SU-DHL-6 (cell line): ENCODE data around the gene MATN3.

ENCODE experiments used
- H2AFZ ChIP-seq: fragments of 200-600 bp; sonication (generic); 2 replicates; pipeline ENCODE4 v1.6.1; 2014; ENCODE audit warnings: low read depth, mild to moderate bottlenecking, moderate library complexity, mixed read lengths, antibody characterized with exemption, low read length; ENCODE audit not compliant: severe bottlenecking
- H3F3A ChIP-seq: fragments of 200-600 bp; shearing (Covaris generic); 2 replicates; pipeline ENCODE4 v1.6.0; 2016; ENCODE audit warnings: antibody characterized with exemption, mild to moderate bottlenecking; ENCODE audit not compliant: insufficient read depth
- H3K27ac ChIP-seq: fragments of 200-600 bp; sonication (generic); 2 replicates; pipeline ENCODE4 v1.5.1; 2016; ENCODE audit warnings: low read depth, mild to moderate bottlenecking, low read length, moderate library complexity, mixed read lengths
- H3K27me3 ChIP-seq: fragments of 200-600 bp; sonication (generic), shearing (Covaris generic); 2 replicates; pipeline ENCODE4 v1.6.0; 2014; ENCODE audit warnings: mild to moderate bottlenecking, low read length
- H3K36me3 ChIP-seq: fragments of 200-600 bp; sonication (generic); 2 replicates; pipeline ENCODE4 v1.6.1; 2014; ENCODE audit warnings: mild to moderate bottlenecking, low read length, mixed read lengths
- H3K4me2 ChIP-seq: fragments of 300-600, 200-600 bp; shearing (Covaris generic), sonication (generic); 2 replicates; pipeline ENCODE4 v1.6.0; 2014; ENCODE audit warnings: low read length, low read depth, mild to moderate bottlenecking; ENCODE audit not compliant: poor library complexity, severe bottlenecking
- H3K4me3 ChIP-seq: fragments of 200-600 bp; sonication (generic); 2 replicates; pipeline ENCODE4 v1.5.1; 2014; ENCODE audit warnings: antibody characterized with exemption, low read length, mild to moderate bottlenecking, mixed read lengths; ENCODE audit not compliant: insufficient read depth, poor library complexity, severe bottlenecking
- H3K79me2 ChIP-seq: fragments of 200-600 bp; sonication (generic); 2 replicates; pipeline ENCODE4 v1.6.1; 2014; ENCODE audit warnings: mild to moderate bottlenecking, low read length, moderate library complexity; ENCODE audit not compliant: insufficient read depth
- H3K9ac ChIP-seq: fragments of 200-600 bp; sonication (generic); 2 replicates; pipeline ENCODE4 v1.7.0; 2014; ENCODE audit warnings: mild to moderate bottlenecking, low read length
- H3K9me2 ChIP-seq: fragments of 200-600 bp; sonication (generic); replicated peaks from 2 replicates; pipeline ENCODE4 v1.6.1; 2014; ENCODE audit warnings: low read length; ENCODE audit not compliant: insufficient read depth
- H3K9me3 ChIP-seq: fragments of 200-600 bp; sonication (generic); 2 replicates; pipeline ENCODE4 v1.6.1; 2014; ENCODE audit warnings: low read length, mixed read lengths; ENCODE audit not compliant: insufficient read depth
- H4K20me1 ChIP-seq: fragments of 200-600 bp; sonication (generic); 2 replicates; pipeline ENCODE4 v1.6.1; 2014; ENCODE audit warnings: low read depth, mild to moderate bottlenecking, antibody characterized with exemption, low read length, moderate library complexity, mixed read lengths
- EZH2phosphoT487 ChIP-seq: fragments of 200-600 bp; sonication (generic), shearing (Covaris generic); conservative IDR thresholded peaks from 2 replicates; pipeline ENCODE4 v1.6.1; 2018; ENCODE audit warnings: mild to moderate bottlenecking, antibody characterized with exemption, low read length, moderate library complexity, mixed read lengths
- TF ChIP-seq, protein P1 (sequence below): fragments of 200-600 bp; sonication (generic); IDR thresholded peaks from one replicate; pipeline ENCODE4 v1.5.1; 2017; ENCODE audit warnings: antibody characterized with exemption, mild to moderate bottlenecking, low read length, moderate library complexity; ENCODE audit not compliant: insufficient read depth, poor library complexity, severe bottlenecking

Gene MATN3

DNA sequence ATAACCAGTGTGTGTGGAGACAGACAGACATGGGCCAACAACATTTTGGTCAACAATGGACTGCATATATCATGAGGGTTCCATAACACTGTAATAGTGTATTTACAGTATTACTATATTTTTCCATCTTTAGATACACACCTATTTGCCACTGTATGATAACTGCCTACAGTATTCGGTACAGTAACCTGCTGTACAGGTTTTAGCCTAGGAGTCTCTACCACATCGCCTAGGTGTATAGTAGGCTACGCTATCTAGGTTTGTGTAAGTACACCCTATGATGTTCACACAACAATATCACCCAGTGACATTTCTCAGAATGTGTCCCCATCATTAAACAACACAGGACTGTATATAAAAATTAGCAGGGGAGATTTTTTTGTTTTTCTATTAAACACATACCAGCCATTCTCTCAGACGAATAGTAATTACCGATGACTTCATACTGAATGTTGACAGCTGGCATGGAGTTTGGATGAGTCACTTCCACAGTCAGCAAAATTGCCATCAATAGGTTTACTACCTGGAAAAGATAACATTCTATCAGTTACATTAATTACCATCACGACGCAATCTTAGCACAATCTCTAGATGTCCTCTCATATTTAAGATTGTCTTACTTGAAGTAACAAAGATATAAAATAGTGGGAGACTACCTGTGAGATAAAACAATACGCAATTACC, 28.2 kb upstream of the MATN3 start:
- Histone ChIP-seq H3K4me2 (no peak overlapping the region), H3K36me3 (peaks cover 6% of the 10 kb centered on the region; the same call in 1 of the 2 replicates), H4K20me1 (peaks cover 4% of the 10 kb centered on the region), H3K9ac (no peak overlapping the region), H3F3A (no peaks in the 10 kb centered on the region), H3K9me2 (no peaks in the 10 kb centered on the region), H3K4me3 (no peak overlapping the region), H3K79me2 (peaks cover 39% of the 10 kb centered on the region), H3K27me3 (no peaks in the 10 kb centered on the region), H2AFZ (no peak overlapping the region), H3K27ac (no peak overlapping the region), H3K9me3 (no peaks in the 10 kb centered on the region)
- TF ChIP-seq, protein P1, sequence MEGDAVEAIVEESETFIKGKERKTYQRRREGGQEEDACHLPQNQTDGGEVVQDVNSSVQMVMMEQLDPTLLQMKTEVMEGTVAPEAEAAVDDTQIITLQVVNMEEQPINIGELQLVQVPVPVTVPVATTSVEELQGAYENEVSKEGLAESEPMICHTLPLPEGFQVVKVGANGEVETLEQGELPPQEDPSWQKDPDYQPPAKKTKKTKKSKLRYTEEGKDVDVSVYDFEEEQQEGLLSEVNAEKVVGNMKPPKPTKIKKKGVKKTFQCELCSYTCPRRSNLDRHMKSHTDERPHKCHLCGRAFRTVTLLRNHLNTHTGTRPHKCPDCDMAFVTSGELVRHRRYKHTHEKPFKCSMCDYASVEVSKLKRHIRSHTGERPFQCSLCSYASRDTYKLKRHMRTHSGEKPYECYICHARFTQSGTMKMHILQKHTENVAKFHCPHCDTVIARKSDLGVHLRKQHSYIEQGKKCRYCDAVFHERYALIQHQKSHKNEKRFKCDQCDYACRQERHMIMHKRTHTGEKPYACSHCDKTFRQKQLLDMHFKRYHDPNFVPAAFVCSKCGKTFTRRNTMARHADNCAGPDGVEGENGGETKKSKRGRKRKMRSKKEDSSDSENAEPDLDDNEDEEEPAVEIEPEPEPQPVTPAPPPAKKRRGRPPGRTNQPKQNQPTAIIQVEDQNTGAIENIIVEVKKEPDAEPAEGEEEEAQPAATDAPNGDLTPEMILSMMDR: no peak
- no peak for TF ChIP-seq EZH2phosphoT487

DNA sequence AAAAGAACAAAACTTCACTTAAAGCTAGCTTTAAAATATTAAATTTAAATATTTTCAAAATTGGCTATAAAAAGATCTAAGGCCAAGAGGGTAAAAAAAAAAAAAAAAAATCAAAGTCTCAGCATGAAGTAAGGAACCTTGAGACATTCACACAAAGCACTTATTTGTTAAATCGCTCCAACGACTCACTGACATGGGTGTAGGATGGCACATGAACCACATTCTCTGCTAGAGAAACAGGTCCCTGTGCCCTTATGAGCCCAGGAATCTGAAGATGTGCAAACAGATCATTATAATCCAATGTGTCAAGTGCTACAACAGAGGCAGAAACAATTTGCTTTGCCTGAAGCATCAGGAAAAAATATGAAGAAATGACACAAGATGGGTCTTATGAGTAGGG, 25.2 kb upstream of the MATN3 start:
- peaks cover 4% of the 10 kb centered on the region for H4K20me1 ChIP-seq
- no peak overlapping the region for H3K4me3 ChIP-seq
- H3K27ac ChIP-seq: no peak overlapping the region
- no peak overlapping the region for H3K4me2 ChIP-seq
- H3K9ac ChIP-seq: no peak overlapping the region
- H3F3A ChIP-seq: no peaks in the 10 kb centered on the region
- no peak overlapping the region for H2AFZ ChIP-seq
- H3K27me3 ChIP-seq: no peaks in the 10 kb centered on the region
- no peaks in the 10 kb centered on the region for H3K9me3 ChIP-seq
- no peaks in the 10 kb centered on the region for H3K9me2 ChIP-seq
- H3K79me2 ChIP-seq: peaks cover 15% of the 10 kb centered on the region
- TF ChIP-seq, protein P1: no peak
- H3K36me3 ChIP-seq: peaks cover 19% of the 10 kb centered on the region

DNA sequence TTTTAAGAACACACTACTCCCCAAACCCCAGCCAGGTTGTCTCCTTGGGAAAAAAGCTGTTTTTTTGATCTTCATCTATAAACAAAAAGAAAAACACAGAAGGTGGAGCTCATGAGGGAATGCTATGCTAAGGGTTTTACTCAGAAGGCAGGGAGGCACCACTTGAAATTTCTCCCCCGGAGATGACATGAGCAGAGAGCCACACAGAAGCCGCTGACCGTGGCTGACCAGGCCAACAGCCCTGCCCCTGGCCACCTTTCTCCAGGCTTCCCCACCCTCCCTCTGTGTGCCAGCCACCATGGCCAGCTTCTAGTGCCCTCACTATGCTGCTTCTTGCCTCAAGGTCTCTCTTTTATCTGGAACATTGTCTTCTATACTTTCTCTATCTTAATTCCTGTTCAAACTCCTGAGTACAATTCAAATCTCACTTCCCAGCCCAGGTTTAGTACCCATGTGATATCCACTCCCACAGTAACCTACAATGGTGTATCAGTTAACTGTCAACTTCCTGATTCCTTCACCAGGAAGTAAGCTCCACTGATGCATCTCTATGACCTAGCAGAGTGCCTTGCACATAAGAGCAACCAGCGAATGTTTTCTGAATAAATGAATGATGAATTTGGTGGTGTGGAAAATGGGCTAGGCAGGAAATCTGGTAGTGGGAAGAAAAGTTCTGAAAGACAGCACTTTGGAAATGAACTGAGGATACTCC, 23.6 kb upstream of the MATN3 start:
- Histone ChIP-seq H4K20me1 (no peaks in the 10 kb centered on the region; the same call in 1 of the 2 replicates), H3K36me3 (peaks cover 26% of the 10 kb centered on the region), H3K9me2 (no peaks in the 10 kb centered on the region), H2AFZ (no peak overlapping the region), H3K9ac (no peak overlapping the region), H3K9me3 (no peaks in the 10 kb centered on the region), H3K79me2 (no peaks in the 10 kb centered on the region), H3K27me3 (no peaks in the 10 kb centered on the region), H3K4me3 (no peak overlapping the region), H3K4me2 (no peak overlapping the region), H3F3A (no peaks in the 10 kb centered on the region), H3K27ac (no peak overlapping the region)
- TF ChIP-seq EZH2phosphoT487: no peak
- TF ChIP-seq, protein P1: no peak
